Transverse colon (tissue), 4 donors: ENCODE measurements around the gene TMEM161B.

Experiments
- CTCF ChIP-seq, 5 experiments: fragments of 200-600 bp in 3 of 5; fragments of 450-650 bp in 2 of 5; sonication (generic) in 3 of 5; IDR thresholded peaks; 1 replicate in 2 of 5; 2 replicates in 3 of 5; pipeline ENCODE4 v1.5.1; 2016 to 2017; ENCODE audit warnings: antibody characterized with exemption in 5 of 5, inconsistent platforms in 3 of 5, mild to moderate bottlenecking in 2 of 5, moderate library complexity in 1 of 5
- EP300 ChIP-seq: sonication (generic); formaldehyde crosslinking; IDR thresholded peaks from one replicate; pipeline ENCODE4 v1.6.1; 2017; ENCODE audit warnings: antibody characterized with exemption, low read depth
- POLR2A ChIP-seq: fragments of 450-650 bp; IDR thresholded peaks from one replicate; pipeline ENCODE4 v1.6.1; 2016; ENCODE audit warnings: antibody characterized with exemption, mild to moderate bottlenecking, moderate library complexity
- POLR2AphosphoS5 ChIP-seq, 3 donors: sonication (generic); formaldehyde crosslinking; IDR thresholded peaks; one replicate each; pipeline ENCODE4 v1.6.1; 2016; ENCODE audit warnings: antibody characterized with exemption in 3 of 3

- TF ChIP-seq POLR2A (no peak), CTCF (IDR thresholded peaks at IDR 0.05) (no peak), EP300 (no peak), POLR2AphosphoS5 (IDR thresholded peaks at IDR 0.05) (no peak)
These were observed 23.3 kb downstream of the TMEM161B start for GRCh38 chr5:88245241-88245892.
